ELF-1 (cell line): ENCODE data around the gene PRKCB.
A peak's percentile ranks its signal among the peaks of the same experiment; 100 is the strongest.

Source experiments
- DNase-seq: peaks from one replicate; pipeline ENCODE4 v3.0.0-alpha.2; 2016; ENCODE audit warnings: low read depth, low spot score

PRKCB gene

GRCh38 chr16:24041834-24042631 is 206.2 kb downstream of the PRKCB start:
- DNase-seq = peak; percentile 82

- no peak for DNase-seq
Measured at GRCh38 chr16:24044467-24044866, 208.7 kb downstream of the PRKCB start.

- peak; percentile 86 for DNase-seq
Measured at GRCh38 chr16:24045641-24046040, 209.9 kb downstream of the PRKCB start.

- peak; percentile 71 for DNase-seq
Measured at GRCh38 chr16:24046442-24046841, 210.7 kb downstream of the PRKCB start.

GRCh38 chr16:24049113-24049512 is 213.3 kb downstream of the PRKCB start:
- no peak for DNase-seq

- peak; percentile 81 for DNase-seq
Measured at GRCh38 chr16:24051125-24051524, 215.3 kb downstream of the PRKCB start.

GRCh38 chr16:24052329-24053098 is 216.7 kb downstream of the PRKCB start:
- DNase-seq = no peak

- DNase-seq = no peak
Measured at GRCh38 chr16:24053099-24053946, 217.5 kb downstream of the PRKCB start.

- DNase-seq = peak; percentile 74
Measured at GRCh38 chr16:24054741-24055491, 219.1 kb downstream of the PRKCB start.

- DNase-seq = no peak
Measured at GRCh38 chr16:24062270-24062817, 226.6 kb downstream of the PRKCB start.

GRCh38 chr16:24069036-24069590 is 233.3 kb downstream of the PRKCB start:
- DNase-seq = no peak

- DNase-seq = peak; percentile 82
Measured at GRCh38 chr16:24070851-24071250, 235.1 kb downstream of the PRKCB start.

- DNase-seq = no peak
Measured at GRCh38 chr16:24071666-24072360, 236.0 kb downstream of the PRKCB start.

- no peak for DNase-seq
Measured at GRCh38 chr16:24073321-24073720, 237.5 kb downstream of the PRKCB start.

GRCh38 chr16:24074574-24074973 is 238.8 kb downstream of the PRKCB start:
- DNase-seq = no peak

GRCh38 chr16:24075302-24075701 is 239.5 kb downstream of the PRKCB start:
- no peak for DNase-seq

GRCh38 chr16:24075931-24076716 is 240.3 kb downstream of the PRKCB start:
- DNase-seq = peak; percentile 88

- DNase-seq = no peak
Measured at GRCh38 chr16:24077292-24077691, 241.5 kb downstream of the PRKCB start.

- DNase-seq = no peak
Measured at GRCh38 chr16:24077966-24078365, 242.2 kb downstream of the PRKCB start.
